Measurements from ENCODE around the gene CPXM2. TPM values are rescaled to one million over a fixed set of nuclear protein-coding genes. Genes with fewer than 3 reads are reported as not detected.

The CPXM2 gene
- total RNA-seq, 1 donor from 2014 or later = 15.0 TPM

- H3K4me3 Mint-ChIP-seq = peak overlapping the region; percentile 10
- DNase-seq (ENCODE audit: extremely low spot score, unreplicated experiment) = no peak
- no peaks in the 10 kb centered on the region for H3K4me1 Mint-ChIP-seq (ENCODE audit: unreplicated experiment)
- peaks cover 28% of the 10 kb centered on the region for H3K27me3 Mint-ChIP-seq
- peak overlapping the region; percentile 96 for H3K27ac Mint-ChIP-seq
- no peaks in the 10 kb centered on the region for H3K9me3 Mint-ChIP-seq
- H3K36me3 Mint-ChIP-seq = peaks cover 5% of the 10 kb centered on the region
- TF ChIP-seq, protein P1, sequence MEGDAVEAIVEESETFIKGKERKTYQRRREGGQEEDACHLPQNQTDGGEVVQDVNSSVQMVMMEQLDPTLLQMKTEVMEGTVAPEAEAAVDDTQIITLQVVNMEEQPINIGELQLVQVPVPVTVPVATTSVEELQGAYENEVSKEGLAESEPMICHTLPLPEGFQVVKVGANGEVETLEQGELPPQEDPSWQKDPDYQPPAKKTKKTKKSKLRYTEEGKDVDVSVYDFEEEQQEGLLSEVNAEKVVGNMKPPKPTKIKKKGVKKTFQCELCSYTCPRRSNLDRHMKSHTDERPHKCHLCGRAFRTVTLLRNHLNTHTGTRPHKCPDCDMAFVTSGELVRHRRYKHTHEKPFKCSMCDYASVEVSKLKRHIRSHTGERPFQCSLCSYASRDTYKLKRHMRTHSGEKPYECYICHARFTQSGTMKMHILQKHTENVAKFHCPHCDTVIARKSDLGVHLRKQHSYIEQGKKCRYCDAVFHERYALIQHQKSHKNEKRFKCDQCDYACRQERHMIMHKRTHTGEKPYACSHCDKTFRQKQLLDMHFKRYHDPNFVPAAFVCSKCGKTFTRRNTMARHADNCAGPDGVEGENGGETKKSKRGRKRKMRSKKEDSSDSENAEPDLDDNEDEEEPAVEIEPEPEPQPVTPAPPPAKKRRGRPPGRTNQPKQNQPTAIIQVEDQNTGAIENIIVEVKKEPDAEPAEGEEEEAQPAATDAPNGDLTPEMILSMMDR (conservative IDR thresholded peaks at IDR 0.05) = no peak
Measured at GRCh38 chr10:123782549-123782948, 109.1 kb downstream of the CPXM2 start.

- no peak for DNase-seq (ENCODE audit: extremely low spot score, unreplicated experiment)
- no peaks in the 10 kb centered on the region for H3K9me3 Mint-ChIP-seq
- peaks cover 33% of the 10 kb centered on the region for H3K27me3 Mint-ChIP-seq
- H3K27ac Mint-ChIP-seq = peak overlapping the region; percentile 96
- peaks cover 5% of the 10 kb centered on the region for H3K36me3 Mint-ChIP-seq
- H3K4me1 Mint-ChIP-seq (ENCODE audit: unreplicated experiment) = no peaks in the 10 kb centered on the region
- peak overlapping the region; percentile 34 for H3K4me3 Mint-ChIP-seq
- TF ChIP-seq, protein P1 (conservative IDR thresholded peaks at IDR 0.05) = no peak
Measured at GRCh38 chr10:123781956-123782500, 109.6 kb downstream of the CPXM2 start.

- peak overlapping the region; percentile 96 for H3K27ac Mint-ChIP-seq
- peaks cover 36% of the 10 kb centered on the region for H3K27me3 Mint-ChIP-seq
- no peak for DNase-seq (ENCODE audit: extremely low spot score, unreplicated experiment)
- no peaks in the 10 kb centered on the region for H3K9me3 Mint-ChIP-seq
- peaks cover 5% of the 10 kb centered on the region for H3K36me3 Mint-ChIP-seq
- H3K4me1 Mint-ChIP-seq (ENCODE audit: unreplicated experiment) = no peaks in the 10 kb centered on the region
- peak overlapping the region; percentile 34 for H3K4me3 Mint-ChIP-seq
- TF ChIP-seq, protein P1 (conservative IDR thresholded peaks at IDR 0.05) = no peak
Measured at GRCh38 chr10:123781324-123781900, 110.2 kb downstream of the CPXM2 start.

DNA sequence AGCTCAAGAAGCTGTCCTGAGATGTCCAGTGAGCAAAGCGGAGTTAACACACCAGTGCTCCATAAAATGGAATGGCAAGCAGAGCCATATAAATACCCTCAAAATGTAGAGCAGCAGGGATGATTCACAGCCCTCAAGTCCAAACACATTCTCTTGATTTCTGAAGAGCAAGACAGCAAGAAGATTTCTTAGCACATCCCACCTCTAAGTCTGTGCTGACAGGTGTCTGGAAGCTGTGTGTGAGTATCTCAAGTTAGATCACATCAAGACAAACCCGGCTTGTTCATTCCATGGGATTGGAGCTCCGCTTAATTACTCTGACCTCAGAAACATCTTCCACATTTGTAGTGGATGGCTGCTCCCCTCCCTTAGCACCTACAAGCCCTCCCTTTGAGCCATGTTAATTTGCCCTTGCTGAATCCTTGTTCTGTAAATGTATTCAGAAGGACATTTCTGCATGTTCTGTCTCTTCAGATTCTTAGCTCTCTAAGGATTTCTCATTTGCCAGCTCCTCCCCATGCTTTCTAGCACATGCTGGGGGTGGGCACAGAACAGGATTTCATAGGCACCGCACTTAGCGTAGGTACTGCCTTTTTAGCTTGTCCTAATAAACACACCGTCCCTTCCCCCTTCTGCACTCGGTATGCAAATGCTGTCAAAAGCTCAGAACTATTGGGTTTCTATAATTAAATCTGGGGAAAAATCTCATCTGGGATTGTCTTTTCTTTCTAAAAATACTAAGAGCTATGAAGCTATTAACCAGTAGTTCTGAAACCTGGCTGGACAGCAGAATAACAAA, 112.7 kb downstream of the CPXM2 start:
- peaks cover 35% of the 10 kb centered on the region for H3K27me3 Mint-ChIP-seq

DNA sequence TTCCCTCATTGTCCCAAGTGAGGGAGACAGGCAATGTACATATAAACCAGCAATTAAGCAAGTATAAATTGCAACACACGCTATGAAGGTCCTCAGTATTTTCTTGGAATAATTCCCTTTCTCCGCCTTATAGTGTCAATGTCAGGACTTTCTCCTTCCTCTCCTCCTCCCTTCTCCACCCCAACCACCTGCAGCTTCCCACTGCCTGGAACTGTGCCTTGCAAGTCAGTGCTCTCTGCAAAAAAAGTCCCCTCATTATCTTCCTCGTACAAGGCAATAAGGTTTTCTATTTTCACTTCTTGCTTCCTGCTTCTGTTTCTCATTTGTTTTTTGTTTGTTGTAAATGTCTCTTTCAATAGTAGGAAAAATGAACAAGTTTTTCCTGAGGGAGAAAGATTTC, 113.7 kb downstream of the CPXM2 start:
- Mint-ChIP-seq H3K36me3 (peaks cover 5% of the 10 kb centered on the region), H3K9me3 (no peaks in the 10 kb centered on the region), H3K4me3 (no peak overlapping the region), H3K27ac (peak overlapping the region; percentile 15), H3K4me1 (ENCODE audit: unreplicated experiment) (no peaks in the 10 kb centered on the region), H3K27me3 (peaks cover 34% of the 10 kb centered on the region)
- TF ChIP-seq, protein P1 (conservative IDR thresholded peaks at IDR 0.05) = no peak
- DNase-seq (ENCODE audit: extremely low spot score, unreplicated experiment) = no peak

More for the DNA sequence above, 112.7 kb downstream of the CPXM2 start:
- Mint-ChIP-seq H3K36me3 (peaks cover 5% of the 10 kb centered on the region), H3K9me3 (no peaks in the 10 kb centered on the region), H3K4me1 (ENCODE audit: unreplicated experiment) (no peaks in the 10 kb centered on the region), H3K4me3 (no peak overlapping the region), H3K27ac (no peak overlapping the region)
- TF ChIP-seq, protein P1 (conservative IDR thresholded peaks at IDR 0.05) = no peak
- no peak for DNase-seq (ENCODE audit: extremely low spot score, unreplicated experiment)
